Mammary epithelial cell (primary cell): ENCODE data around the gene TPRX1.
A peak's percentile ranks its signal among the peaks of the same experiment; 100 is the strongest.

ENCODE experiments used
- CTCF ChIP-seq, 2 donors: IDR thresholded peaks in 1 of 2; conservative IDR thresholded peaks in 1 of 2; 2 replicates each; pipeline ENCODE4 v1.5.1; 2011 to 2012; ENCODE audit warnings: inconsistent platforms in 2 of 2, low read length in 2 of 2, mild to moderate bottlenecking in 2 of 2, control low read depth in 1 of 2, low read depth in 1 of 2; ENCODE audit not compliant: insufficient read depth in 1 of 2; ENCODE audit errors: extremely low read depth in 1 of 2
- EZH2 ChIP-seq: IDR thresholded peaks from 2 replicates; pipeline ENCODE4 v1.6.1; 2012; ENCODE audit warnings: low read length, inconsistent platforms, borderline replicate concordance

- peak; percentile 82 to 83 for TF ChIP-seq CTCF (conservative IDR thresholded peaks at IDR 0.05 in 1 of 2, IDR thresholded peaks at IDR 0.05 in 1 of 2; ENCODE audit: extremely low read depth in 1 of 2, insufficient read depth in 1 of 2, low read depth in 1 of 2, low read length in 2 of 2)
- no peak for TF ChIP-seq EZH2
Measured at GRCh38 chr19:47790398-47790814, 13.9 kb downstream of the TPRX1 start.
